NCI-H1092 (cell line): ENCODE results near the gene ADAM11.

Experiments
- DNase-seq: peaks from one replicate; lab custom pipeline; 2025; lab: John Stamatoyannopoulos, UW

The ADAM11 gene

DNA sequence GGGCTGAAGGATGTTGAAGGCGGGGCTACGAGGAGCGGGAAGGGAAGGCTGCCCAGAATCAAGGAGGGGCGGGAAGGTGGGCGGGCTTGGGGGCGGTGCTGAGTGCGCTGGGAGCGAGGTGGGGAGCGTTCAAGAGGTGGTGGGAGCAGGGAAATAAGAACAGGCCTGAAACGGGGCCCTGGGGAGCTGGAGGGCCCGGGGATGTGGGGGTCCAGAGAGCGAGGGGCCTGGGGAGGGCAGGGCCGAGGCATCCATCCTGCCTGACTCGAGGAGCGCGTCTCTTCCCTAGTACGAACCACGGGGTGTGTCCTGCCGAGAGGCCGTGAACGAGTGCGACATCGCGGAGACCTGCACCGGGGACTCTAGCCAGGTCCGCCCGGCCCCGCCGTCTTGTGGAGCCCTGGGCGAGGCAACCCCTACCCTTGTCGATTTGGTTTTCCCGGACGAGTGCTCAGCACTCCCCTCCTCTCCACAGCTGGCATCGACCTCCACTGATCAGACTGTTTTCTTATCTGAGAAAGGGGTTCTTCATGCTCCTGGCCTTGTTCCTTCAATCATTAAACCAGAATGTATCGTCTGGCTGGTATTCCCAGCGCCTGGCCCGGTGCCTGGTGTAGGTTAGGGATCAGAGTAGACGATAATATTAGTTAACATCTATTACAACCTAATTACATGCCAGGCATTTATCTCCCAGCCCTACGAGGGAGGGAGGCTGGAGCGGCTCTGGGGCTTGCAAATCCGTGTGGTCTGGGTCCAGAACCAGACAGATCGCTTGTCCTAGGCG lies 17.2 kb downstream of the ADAM11 start:
- no peak for DNase-seq

DNA sequence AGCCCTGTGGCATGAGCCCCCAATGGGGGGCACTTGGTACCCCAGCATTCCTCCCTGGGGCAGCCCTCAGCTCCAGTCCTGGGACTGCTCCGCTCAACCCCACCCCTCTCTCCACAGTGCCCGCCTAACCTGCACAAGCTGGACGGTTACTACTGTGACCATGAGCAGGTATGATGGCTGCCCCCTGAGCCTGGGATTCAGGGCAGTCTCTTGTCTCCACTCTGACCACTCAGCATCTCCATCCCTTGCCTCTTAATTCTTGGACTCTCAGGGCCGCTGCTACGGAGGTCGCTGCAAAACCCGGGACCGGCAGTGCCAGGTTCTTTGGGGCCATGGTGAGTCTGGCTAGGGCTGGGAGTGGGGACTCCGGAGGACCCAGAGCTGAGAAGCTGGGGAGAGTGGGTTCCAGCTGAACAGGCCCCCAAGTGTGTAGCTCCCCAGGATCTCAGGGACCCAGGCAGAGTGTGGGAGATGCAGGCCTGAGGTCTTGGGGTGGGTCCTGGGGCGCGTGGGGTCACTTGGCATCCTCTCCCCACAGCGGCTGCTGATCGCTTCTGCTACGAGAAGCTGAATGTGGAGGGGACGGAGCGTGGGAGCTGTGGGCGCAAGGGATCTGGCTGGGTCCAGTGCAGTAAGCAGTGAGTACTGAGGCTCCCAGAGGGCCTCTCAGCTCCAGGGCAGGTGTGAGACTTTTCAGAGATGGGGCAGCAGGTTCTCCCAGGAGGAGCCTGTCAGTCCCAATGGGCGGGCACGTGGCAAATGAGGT lies 18.0 kb downstream of the ADAM11 start:
- no peak for DNase-seq

GRCh38 chr17:44777394-44778348 lies 18.9 kb downstream of the ADAM11 start:
- no peak for DNase-seq

GRCh38 chr17:44778656-44779210 lies 19.9 kb downstream of the ADAM11 start:
- no peak for DNase-seq

- peak; percentile 21 for DNase-seq
Measured at GRCh38 chr17:44779211-44780025, 20.6 kb downstream of the ADAM11 start.

DNA sequence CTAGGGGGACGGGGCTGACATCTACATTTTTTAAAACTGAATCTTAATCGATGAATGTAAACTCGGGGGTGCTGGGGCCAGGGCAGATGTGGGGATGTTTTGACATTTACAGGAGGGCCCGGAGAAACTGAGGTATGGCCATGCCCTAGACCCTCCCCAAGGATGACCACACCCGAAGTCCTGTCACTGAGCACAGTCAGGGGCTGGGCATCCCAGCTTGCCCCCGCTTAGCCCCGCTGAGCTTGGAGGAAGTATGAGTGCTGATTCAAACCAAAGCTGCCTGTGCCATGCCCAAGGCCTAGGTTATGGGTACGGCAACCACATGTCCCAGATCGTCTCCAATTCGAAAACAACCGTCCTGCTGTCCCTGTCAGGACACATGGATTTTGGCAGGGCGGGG lies 21.4 kb downstream of the ADAM11 start:
- no peak for DNase-seq

- DNase-seq = no peak
Measured at GRCh38 chr17:44780845-44781480, 22.2 kb downstream of the ADAM11 start.

- no peak for DNase-seq
Measured at GRCh38 chr17:44781551-44782325, 22.9 kb downstream of the ADAM11 start.

DNA sequence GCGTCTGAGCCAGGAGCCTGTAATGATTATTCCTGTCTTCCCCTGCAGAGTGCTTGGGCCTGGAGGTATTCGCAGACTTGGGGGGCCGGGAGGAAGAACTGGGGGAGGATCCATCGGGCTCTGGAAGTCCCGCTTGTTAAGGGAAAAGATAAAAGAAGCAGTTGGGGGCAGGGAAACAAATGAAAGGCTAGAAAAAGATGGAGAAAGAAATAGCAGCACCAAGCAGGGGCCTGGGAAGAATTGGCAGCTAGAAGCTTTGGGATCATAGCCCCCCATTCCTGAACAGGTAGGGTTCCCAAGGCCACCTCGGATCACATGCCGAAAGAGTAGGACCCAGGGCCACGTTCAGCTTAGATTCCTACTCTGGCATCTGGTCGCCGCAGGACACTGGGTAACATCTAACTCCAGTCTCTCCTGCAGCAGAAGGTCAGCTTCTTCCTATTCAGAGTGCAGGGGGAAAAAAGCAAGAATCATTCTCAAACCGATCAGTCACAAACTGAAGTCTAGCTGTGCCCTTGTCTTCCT lies 23.6 kb downstream of the ADAM11 start:
- no peak for DNase-seq

GRCh38 chr17:44785921-44786320 lies 27.1 kb downstream of the ADAM11 start:
- DNase-seq = no peak

GRCh38 chr17:44786551-44787081 lies 27.8 kb downstream of the ADAM11 start:
- peak; percentile 34 for DNase-seq

DNA sequence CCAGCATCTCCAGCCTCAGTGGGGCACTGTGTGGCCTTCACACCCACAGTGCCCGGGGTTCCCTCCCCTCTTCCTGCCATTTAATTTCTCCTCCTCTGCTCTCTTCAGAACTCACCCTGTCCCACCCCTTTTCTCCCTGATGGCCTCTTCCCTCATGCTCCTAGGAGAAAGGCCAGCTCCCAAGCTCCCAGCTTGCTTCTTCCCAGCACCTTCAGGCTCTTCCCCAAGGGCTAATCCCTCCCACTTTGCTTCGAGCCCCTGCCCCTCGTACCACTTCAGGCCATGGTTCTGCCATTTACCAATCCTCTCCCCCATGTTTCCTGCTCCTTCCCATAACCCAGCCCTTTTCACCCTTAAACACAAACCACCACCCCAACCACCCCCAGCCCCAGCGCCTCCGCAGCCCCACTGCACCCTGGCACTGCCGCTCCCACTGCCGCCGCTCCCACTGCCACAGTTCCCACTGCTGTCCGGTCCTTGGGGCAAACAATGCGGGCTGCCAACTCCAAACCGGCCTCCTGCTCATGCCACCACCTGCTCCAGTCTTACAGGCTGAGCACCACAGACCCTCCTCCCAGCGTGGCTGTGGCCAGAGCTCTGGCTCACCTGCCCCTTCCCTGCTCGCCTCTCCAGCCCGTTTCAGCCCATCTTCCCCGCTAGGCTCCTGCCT lies 28.6 kb downstream of the ADAM11 start:
- DNase-seq = no peak

DNA sequence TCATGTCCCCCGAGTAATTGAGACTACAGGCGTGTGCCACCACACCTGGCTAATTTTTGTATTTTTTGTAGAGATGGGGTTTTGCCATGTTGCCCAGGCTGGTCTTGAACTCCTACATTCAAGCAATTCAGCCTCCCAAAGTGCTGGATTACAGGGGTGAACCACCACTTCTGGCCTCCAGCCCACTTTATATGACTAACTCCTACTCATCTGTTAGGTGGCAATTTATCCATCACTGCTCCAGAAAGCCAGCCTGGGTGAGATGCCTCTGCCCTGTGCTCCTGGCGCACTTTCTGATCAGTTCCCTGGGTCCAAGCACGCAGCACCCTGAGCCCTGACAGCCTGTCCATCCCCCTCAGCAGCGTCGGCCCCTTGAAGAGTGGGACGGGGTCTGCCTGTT lies 29.4 kb downstream of the ADAM11 start:
- no peak for DNase-seq

DNA sequence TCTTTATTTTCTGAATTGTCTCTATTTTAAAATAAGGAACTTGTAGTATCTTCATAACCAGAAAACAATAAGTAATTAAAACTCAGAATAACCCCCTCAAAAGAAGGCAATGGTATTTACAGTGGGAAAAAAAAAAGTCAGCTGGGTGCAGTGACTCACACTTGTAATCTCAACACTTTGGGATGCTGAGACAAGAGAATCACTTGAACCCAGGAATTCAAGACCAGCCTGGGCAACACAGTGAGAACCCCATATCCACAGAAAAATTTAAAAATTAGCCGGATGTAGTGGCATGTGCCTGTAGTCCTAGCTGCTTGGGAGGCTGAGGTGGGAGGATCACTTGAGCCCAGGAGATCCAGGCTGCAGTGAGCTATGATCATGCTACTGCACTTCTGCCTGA lies 33.5 kb downstream of the ADAM11 start:
- DNase-seq = no peak

- no peak for DNase-seq
Measured at GRCh38 chr17:44793885-44794842, 35.4 kb downstream of the ADAM11 start.

GRCh38 chr17:44794851-44795413 lies 36.1 kb downstream of the ADAM11 start:
- DNase-seq = no peak

- DNase-seq = no peak
Measured at GRCh38 chr17:44795421-44795820, 36.6 kb downstream of the ADAM11 start.
